M059J (cell line): ENCODE data around the gene GTF3C2. TPM values are rescaled to one million over a fixed set of nuclear protein-coding genes. Genes with fewer than 3 reads are reported as not detected.
A peak's percentile ranks its signal among the peaks of the same experiment; 100 is the strongest.
"Not testable (repeated sequence)": the region's sequence is repeated elsewhere in the genome, so short reads cannot be mapped to it uniquely, and the experiment has no call there.

Experiments
- DNase-seq: peaks from one replicate; pipeline ENCODE4 v3.0.0-alpha.2; 2012; ENCODE audit warnings: low read depth
- total RNA-seq: library from RNA; depleted of rRNA; stranded (reverse); fragments of >200 nt; shearing (Covaris generic); gene quantifications from 2 replicates; pipeline ENCODE4 v1.2.3, GENCODE V29; 2014

Gene GTF3C2
- total RNA-seq, 1 experiment from 2014 or later = 32.3 TPM

- DNase-seq = peak; percentile 27
Observed at GRCh38 chr2:27322301-27322765, 34.2 kb downstream of the GTF3C2 start.

- DNase-seq = peak; percentile 99
Observed at GRCh38 chr2:27320958-27321543, 35.5 kb downstream of the GTF3C2 start.

GRCh38 chr2:27319839-27320238 is 36.7 kb downstream of the GTF3C2 start:
- not testable (repeated sequence) for DNase-seq

GRCh38 chr2:27316655-27317412 is 39.7 kb downstream of the GTF3C2 start:
- no peak for DNase-seq

- DNase-seq = no peak
Observed at GRCh38 chr2:27315122-27315521, 41.4 kb downstream of the GTF3C2 start.

- DNase-seq = no peak
Observed at GRCh38 chr2:27314709-27315108, 41.9 kb downstream of the GTF3C2 start.

GRCh38 chr2:27313882-27314645 is 42.5 kb downstream of the GTF3C2 start:
- DNase-seq = no peak

GRCh38 chr2:27312152-27312551 is 44.4 kb downstream of the GTF3C2 start:
- DNase-seq = no peak

GRCh38 chr2:27309651-27310050 is 46.9 kb downstream of the GTF3C2 start:
- DNase-seq = no peak

- DNase-seq = no peak
Observed at GRCh38 chr2:27308359-27308881, 48.1 kb downstream of the GTF3C2 start, which contains the start of gene UCN. UCN (minus strand) TSS chr2:27308445; CDS start chr2:27307895, 550 bp downstream.

- no peak for DNase-seq
Observed at GRCh38 chr2:27307545-27308358, 48.8 kb downstream of the GTF3C2 start.

- DNase-seq = no peak
Observed at GRCh38 chr2:27307287-27307544, 49.3 kb downstream of the GTF3C2 start.

- DNase-seq = no peak
Observed at GRCh38 chr2:27306573-27307286, 49.8 kb downstream of the GTF3C2 start.

- no peak for DNase-seq
Observed at GRCh38 chr2:27306136-27306535, 50.4 kb downstream of the GTF3C2 start.

GRCh38 chr2:27305516-27305915 is 51.0 kb downstream of the GTF3C2 start:
- DNase-seq = no peak

GRCh38 chr2:27304488-27305240 is 51.9 kb downstream of the GTF3C2 start:
- no peak for DNase-seq

GRCh38 chr2:27303093-27304025 is 53.2 kb downstream of the GTF3C2 start:
- DNase-seq = peak; percentile 72

- DNase-seq = not testable (repeated sequence)
Observed at GRCh38 chr2:27300606-27301005, 56.0 kb downstream of the GTF3C2 start.
